DND-41 (cell line): ENCODE results near the gene GREB1.

Source experiments
- ATAC-seq: fragments of 200-7000 bp; cut with Tn5 transposase; 3 replicates; pipeline ENCODE4 v1.9.1; 2021; ENCODE audit warnings: low read depth; ENCODE audit not compliant: insufficient read depth
- DNase-seq: peaks from one replicate; pipeline ENCODE4 v3.0.0-alpha.2; 2020
- H2AFZ ChIP-seq: 2 replicates; pipeline ENCODE4 v1.6.0; 2012; ENCODE audit warnings: low read depth, low read length
- H3K27ac ChIP-seq: 2 replicates; pipeline ENCODE4 v1.5.1; 2012; ENCODE audit warnings: low read length, inconsistent platforms
- H3K27me3 ChIP-seq: fragments of 200-600 bp; sonication (generic); 2 replicates; pipeline ENCODE4 v1.6.0; 2012; ENCODE audit warnings: low read length, mild to moderate bottlenecking, inconsistent platforms; ENCODE audit not compliant: insufficient read depth, poor library complexity
- H3K36me3 ChIP-seq: 2 replicates; pipeline ENCODE4 v1.5.1; 2012; ENCODE audit warnings: low read length, inconsistent platforms; ENCODE audit not compliant: insufficient read depth
- H3K4me1 ChIP-seq: 2 replicates; pipeline ENCODE4 v1.5.1; 2012; ENCODE audit warnings: mild to moderate bottlenecking, low read length; ENCODE audit not compliant: insufficient read depth
- H3K4me2 ChIP-seq: 2 replicates; pipeline ENCODE4 v1.6.0; 2012; ENCODE audit warnings: mild to moderate bottlenecking, moderate library complexity, low read length, inconsistent platforms; ENCODE audit not compliant: insufficient read depth
- H3K4me3 ChIP-seq, 2 experiments: fragments of 200-600 bp in 1 of 2; shearing (Covaris generic) in 1 of 2; 2 replicates each; pipeline ENCODE4 v1.5.1; 2012 to 2016; ENCODE audit warnings: inconsistent platforms in 2 of 2, low read length in 2 of 2, mild to moderate bottlenecking in 2 of 2, low read depth in 1 of 2, moderate library complexity in 1 of 2
- H3K79me2 ChIP-seq: 2 replicates; pipeline ENCODE4 v1.6.0; 2012; ENCODE audit warnings: low read length, inconsistent platforms; ENCODE audit not compliant: insufficient read depth
- H3K9ac ChIP-seq: 2 replicates; pipeline ENCODE4 v1.6.0; 2012; ENCODE audit warnings: low read depth, mild to moderate bottlenecking, inconsistent platforms, low read length, moderate library complexity
- H3K9me3 ChIP-seq: 2 replicates; pipeline ENCODE4 v1.5.1; 2012; ENCODE audit warnings: low read length, moderate library complexity, mild to moderate bottlenecking, inconsistent platforms; ENCODE audit not compliant: insufficient read depth, severe bottlenecking
- H4K20me1 ChIP-seq: 2 replicates; pipeline ENCODE4 v1.6.0; 2012; ENCODE audit warnings: low read length; ENCODE audit not compliant: insufficient read depth
- EZH2 ChIP-seq: IDR thresholded peaks from 3 replicates; pipeline ENCODE4 v1.6.1; 2012; ENCODE audit warnings: borderline replicate concordance, low read depth, mild to moderate bottlenecking, moderate library complexity, low read length, inconsistent platforms; ENCODE audit not compliant: severe bottlenecking
- TF ChIP-seq, protein P1 (sequence below): IDR thresholded peaks from 2 replicates; pipeline ENCODE4 v1.5.1; 2012; ENCODE audit warnings: borderline replicate concordance, low read length, moderate library complexity, mild to moderate bottlenecking; ENCODE audit not compliant: poor library complexity, severe bottlenecking; ENCODE audit errors: extremely low read depth

GREB1 gene

DNA sequence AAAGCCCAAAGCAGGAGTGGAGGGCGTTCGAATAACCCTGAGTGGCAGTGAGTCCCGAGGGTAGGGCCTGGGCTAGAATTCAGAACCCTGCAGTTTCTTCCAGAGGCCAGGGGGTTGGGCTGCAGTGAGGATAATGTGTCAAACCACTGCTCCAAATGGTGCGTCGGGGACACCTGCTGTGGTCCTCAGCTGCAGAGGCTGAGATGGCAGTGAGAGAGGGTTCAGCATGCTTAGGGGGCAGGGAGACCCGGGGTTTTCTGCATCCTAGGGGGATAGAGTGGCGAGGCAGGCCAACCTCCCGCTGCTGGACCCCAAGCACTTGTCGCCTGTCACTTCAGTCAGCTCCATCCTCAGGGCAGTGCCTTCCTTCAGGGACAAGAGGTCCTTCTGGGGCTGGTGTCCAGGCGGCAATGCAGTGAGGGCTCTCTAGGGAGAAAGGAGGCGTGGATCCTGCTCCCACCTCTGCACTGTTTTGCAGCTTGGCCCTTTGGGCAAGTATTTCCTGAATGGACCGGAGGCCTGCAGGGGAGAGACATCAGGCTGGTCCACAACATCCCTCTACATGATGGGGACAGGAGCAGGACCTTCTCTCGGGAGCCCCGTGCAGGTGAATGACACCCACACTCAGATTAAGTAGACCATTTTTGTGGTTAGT lies 144.6 kb downstream of the GREB1 start:
- no peaks in the 10 kb centered on the region for H3K36me3 ChIP-seq
- TF ChIP-seq, protein P1, sequence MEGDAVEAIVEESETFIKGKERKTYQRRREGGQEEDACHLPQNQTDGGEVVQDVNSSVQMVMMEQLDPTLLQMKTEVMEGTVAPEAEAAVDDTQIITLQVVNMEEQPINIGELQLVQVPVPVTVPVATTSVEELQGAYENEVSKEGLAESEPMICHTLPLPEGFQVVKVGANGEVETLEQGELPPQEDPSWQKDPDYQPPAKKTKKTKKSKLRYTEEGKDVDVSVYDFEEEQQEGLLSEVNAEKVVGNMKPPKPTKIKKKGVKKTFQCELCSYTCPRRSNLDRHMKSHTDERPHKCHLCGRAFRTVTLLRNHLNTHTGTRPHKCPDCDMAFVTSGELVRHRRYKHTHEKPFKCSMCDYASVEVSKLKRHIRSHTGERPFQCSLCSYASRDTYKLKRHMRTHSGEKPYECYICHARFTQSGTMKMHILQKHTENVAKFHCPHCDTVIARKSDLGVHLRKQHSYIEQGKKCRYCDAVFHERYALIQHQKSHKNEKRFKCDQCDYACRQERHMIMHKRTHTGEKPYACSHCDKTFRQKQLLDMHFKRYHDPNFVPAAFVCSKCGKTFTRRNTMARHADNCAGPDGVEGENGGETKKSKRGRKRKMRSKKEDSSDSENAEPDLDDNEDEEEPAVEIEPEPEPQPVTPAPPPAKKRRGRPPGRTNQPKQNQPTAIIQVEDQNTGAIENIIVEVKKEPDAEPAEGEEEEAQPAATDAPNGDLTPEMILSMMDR = no peak
- no peak for TF ChIP-seq EZH2
- H3K79me2 ChIP-seq = no peaks in the 10 kb centered on the region
- no peaks in the 10 kb centered on the region for H4K20me1 ChIP-seq
- no peak overlapping the region for H3K4me2 ChIP-seq
- ATAC-seq (no peak), DNase-seq (no peak)
- H2AFZ ChIP-seq = no peak overlapping the region
- H3K9me3 ChIP-seq = no peaks in the 10 kb centered on the region
- no peak overlapping the region for H3K4me3 ChIP-seq
- H3K9ac ChIP-seq = no peak overlapping the region
- no peak overlapping the region for H3K27ac ChIP-seq
- peaks cover 4% of the 10 kb centered on the region; the same call in 1 of the 2 replicates for H3K4me1 ChIP-seq
- H3K27me3 ChIP-seq = no peaks in the 10 kb centered on the region

DNA sequence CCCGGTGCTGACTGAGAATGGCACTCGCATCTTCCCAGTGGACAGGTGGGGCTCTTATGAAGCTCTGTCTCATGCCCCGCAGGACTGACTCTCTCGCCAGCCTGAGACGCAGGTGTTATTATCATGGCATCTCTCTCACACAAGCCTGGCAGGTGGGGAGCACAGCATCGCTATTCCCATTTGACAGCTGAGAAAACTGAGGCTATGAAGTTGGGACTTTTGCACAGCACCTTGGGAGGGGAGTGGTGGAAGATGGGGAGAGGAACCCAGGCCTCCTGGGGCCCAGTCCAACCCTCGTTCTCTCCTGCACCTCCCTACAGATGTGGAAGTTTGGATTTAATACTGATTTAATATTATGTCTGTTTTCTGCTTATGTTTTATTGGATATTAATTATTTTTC lies 145.2 kb downstream of the GREB1 start:
- Histone ChIP-seq H3K27me3 (no peaks in the 10 kb centered on the region), H2AFZ (no peak overlapping the region), H3K36me3 (no peaks in the 10 kb centered on the region), H4K20me1 (no peaks in the 10 kb centered on the region), H3K4me3 (no peak overlapping the region), H3K9me3 (no peaks in the 10 kb centered on the region), H3K9ac (no peak overlapping the region), H3K4me2 (no peak overlapping the region), H3K79me2 (no peaks in the 10 kb centered on the region), H3K4me1 (peaks cover 4% of the 10 kb centered on the region; the same call in 1 of the 2 replicates), H3K27ac (no peak overlapping the region)
- DNase-seq (no peak), ATAC-seq (no peak)
- TF ChIP-seq, protein P1 = no peak
- TF ChIP-seq EZH2 = no peak

DNA sequence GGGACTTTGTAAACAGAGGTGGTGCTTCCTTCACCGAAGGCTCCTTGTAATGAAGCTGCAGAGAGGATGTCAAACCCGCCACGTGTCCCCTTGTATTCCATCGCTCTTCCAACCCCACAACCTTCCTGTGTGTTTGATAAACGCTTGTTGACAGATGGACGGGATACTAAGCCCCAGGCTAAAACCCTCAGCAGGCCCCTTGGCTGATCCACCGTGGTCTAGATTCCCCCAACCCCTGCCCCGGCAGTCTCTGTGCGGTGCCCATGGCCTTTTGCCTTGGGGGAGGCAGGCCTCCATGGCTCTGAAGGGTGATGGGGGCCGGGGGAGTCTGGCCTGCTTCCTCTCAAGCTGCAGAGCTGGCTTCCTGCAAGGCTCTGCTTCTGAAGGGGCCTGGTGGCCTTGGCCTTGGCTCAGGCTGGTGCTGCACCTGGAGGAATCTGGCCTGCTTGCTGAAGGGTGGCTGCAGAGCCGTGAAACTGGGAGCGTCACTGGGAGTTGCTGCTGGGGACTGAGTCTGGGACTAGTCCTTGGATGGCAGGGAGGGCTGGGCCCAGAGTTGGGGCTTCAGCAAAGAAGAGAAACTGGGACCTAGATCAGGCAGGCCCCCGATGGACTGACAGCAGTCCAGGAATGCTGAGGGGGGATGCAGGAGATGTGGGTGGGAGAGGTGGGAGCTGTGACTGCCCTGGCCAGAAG lies 145.8 kb downstream of the GREB1 start:
- no peaks in the 10 kb centered on the region for H3K9me3 ChIP-seq
- no peak for DNase-seq
- H3K4me3 ChIP-seq = no peak overlapping the region
- ATAC-seq = no peak
- no peaks in the 10 kb centered on the region for H3K36me3 ChIP-seq
- H3K9ac ChIP-seq = no peak overlapping the region
- no peaks in the 10 kb centered on the region for H3K79me2 ChIP-seq
- peaks cover 4% of the 10 kb centered on the region; the same call in 1 of the 2 replicates for H3K4me1 ChIP-seq
- TF ChIP-seq, protein P1 = no peak
- no peak for TF ChIP-seq EZH2
- H3K27ac ChIP-seq = no peak overlapping the region
- no peaks in the 10 kb centered on the region for H3K27me3 ChIP-seq
- no peaks in the 10 kb centered on the region for H4K20me1 ChIP-seq
- H3K4me2 ChIP-seq = no peak overlapping the region
- no peak overlapping the region for H2AFZ ChIP-seq
